Measurements from ENCODE around the gene KIAA1549.

DNA sequence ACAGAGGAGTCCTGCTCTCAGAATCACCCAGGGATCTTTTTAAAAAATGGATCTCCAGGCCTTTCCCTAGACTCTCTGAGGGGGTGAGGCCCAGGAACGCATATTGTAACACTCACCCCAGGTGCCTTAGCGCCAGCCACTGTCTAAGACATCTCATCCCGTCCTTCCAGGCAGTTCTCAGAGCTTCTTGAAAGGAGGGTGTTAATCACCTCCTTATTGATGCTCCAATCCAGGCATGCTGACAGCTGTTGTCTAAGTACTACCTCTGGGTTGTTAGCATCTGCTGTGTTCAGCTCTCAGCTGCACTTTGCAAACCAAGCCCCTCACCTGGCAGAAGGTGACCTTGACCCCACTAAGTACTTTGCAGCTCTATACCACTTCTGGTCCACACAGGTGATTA lies 36.0 kb downstream of the KIAA1549 start:
- TF ChIP-seq, protein P1, sequence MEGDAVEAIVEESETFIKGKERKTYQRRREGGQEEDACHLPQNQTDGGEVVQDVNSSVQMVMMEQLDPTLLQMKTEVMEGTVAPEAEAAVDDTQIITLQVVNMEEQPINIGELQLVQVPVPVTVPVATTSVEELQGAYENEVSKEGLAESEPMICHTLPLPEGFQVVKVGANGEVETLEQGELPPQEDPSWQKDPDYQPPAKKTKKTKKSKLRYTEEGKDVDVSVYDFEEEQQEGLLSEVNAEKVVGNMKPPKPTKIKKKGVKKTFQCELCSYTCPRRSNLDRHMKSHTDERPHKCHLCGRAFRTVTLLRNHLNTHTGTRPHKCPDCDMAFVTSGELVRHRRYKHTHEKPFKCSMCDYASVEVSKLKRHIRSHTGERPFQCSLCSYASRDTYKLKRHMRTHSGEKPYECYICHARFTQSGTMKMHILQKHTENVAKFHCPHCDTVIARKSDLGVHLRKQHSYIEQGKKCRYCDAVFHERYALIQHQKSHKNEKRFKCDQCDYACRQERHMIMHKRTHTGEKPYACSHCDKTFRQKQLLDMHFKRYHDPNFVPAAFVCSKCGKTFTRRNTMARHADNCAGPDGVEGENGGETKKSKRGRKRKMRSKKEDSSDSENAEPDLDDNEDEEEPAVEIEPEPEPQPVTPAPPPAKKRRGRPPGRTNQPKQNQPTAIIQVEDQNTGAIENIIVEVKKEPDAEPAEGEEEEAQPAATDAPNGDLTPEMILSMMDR (IDR thresholded peaks at IDR 0.05; ENCODE audit: control extremely low read depth in 1 of 3, insufficient read depth in 1 of 3, low read depth in 1 of 3, low read length in 3 of 3) = no peak
- no peak for TF ChIP-seq ZNF274 (IDR thresholded peaks at IDR 0.05; ENCODE audit: borderline replicate concordance, extremely low read depth, low read length)
- TF ChIP-seq CHD2 (IDR thresholded peaks at IDR 0.05; ENCODE audit: low read length) = no peak
- TF ChIP-seq SP2 (IDR thresholded peaks at IDR 0.05; ENCODE audit: low read length) = no peak
- TF ChIP-seq KDM5A (IDR thresholded peaks at IDR 0.05; ENCODE audit: low read length) = no peak
- TF ChIP-seq EGR1 (IDR thresholded peaks at IDR 0.05; ENCODE audit: borderline replicate concordance, low read depth, low read length) = no peak
- TF ChIP-seq POLR2AphosphoS5 (IDR thresholded peaks at IDR 0.05; ENCODE audit: low read depth, low read length) = no peak
- no peak for TF ChIP-seq HDAC2 (IDR thresholded peaks at IDR 0.05; ENCODE audit: borderline replicate concordance in 1 of 2, low read depth in 2 of 2, low read length in 2 of 2)
- no peak for TF ChIP-seq GABPA (IDR thresholded peaks at IDR 0.05; ENCODE audit: borderline replicate concordance, insufficient read depth, low read length)
- TF ChIP-seq RBBP5 (IDR thresholded peaks at IDR 0.05; ENCODE audit: borderline replicate concordance, low read depth, low read length) = no peak
- TF ChIP-seq JUN (IDR thresholded peaks at IDR 0.05; ENCODE audit: low read depth, low read length) = no peak
- TF ChIP-seq POLR2A (IDR thresholded peaks at IDR 0.05; ENCODE audit: control extremely low read depth in 1 of 2, low read depth in 2 of 2, low read length in 2 of 2) = no peak
- no peak for TF ChIP-seq CEBPB (IDR thresholded peaks at IDR 0.05; ENCODE audit: low read depth, low read length)

Measured in H1 (cell line).